Psoas muscle (tissue), 8 donors: ENCODE results near the gene STOM. TPM values are rescaled to one million over a fixed set of nuclear protein-coding genes. Genes with fewer than 3 reads are reported as not detected.
"Not testable (repeated sequence)": the region's sequence is repeated elsewhere in the genome, so short reads cannot be mapped to it uniquely, and the experiment has no call there.

Experiments used
- ATAC-seq, 4 donors: fragments of 200-7000 bp; cut with Tn5 transposase; one replicate each; pipeline ENCODE4 v1.9.1; 2020; ENCODE audit warnings: moderate library complexity in 3 of 4, mild to moderate bottlenecking in 2 of 4
- DNase-seq, 2 donors: peaks; one replicate each; pipeline ENCODE4 v3.0.0-alpha.2; 2020
- H3K27ac ChIP-seq: fragments of 200-600 bp; one replicate; pipeline ENCODE4 v1.8.0; 2022
- H3K27me3 ChIP-seq, 3 donors: fragments of 200-600 bp in 1 of 3; one replicate each; pipeline versions ENCODE4 v1.6.1 to v1.8.0; 2013 to 2022; ENCODE audit warnings: low read length in 2 of 3, mild to moderate bottlenecking in 2 of 3, moderate library complexity in 1 of 3; ENCODE audit not compliant: insufficient read depth in 3 of 3
- H3K36me3 ChIP-seq, 2 donors: fragments of 200-600 bp in 1 of 2; one replicate each; pipeline versions ENCODE4 v1.6.1 to v1.8.0; 2013 to 2022; ENCODE audit warnings: low read depth in 1 of 2, mild to moderate bottlenecking in 1 of 2, moderate library complexity in 1 of 2; ENCODE audit not compliant: insufficient read depth in 1 of 2
- H3K4me1 ChIP-seq: fragments of 200-600 bp; one replicate; pipeline ENCODE4 v1.8.0; 2022
- H3K4me3 ChIP-seq: fragments of 200-600 bp; one replicate; pipeline ENCODE4 v1.8.0; 2022; ENCODE audit warnings: mild to moderate bottlenecking
- H3K9me3 ChIP-seq: fragments of 200-600 bp; one replicate; pipeline ENCODE4 v1.8.0; 2022
- WGBS, 3 donors: extraction: QIAGEN DNeasy Blood & Tissue Kit; methylation state at CpG; one replicate each; pipeline versions ENCODE4 v1.1.6 to v1.1.7; 2013; 5-methylcytosine and 5-hydroxymethylcytosine counted together
- intact Hi-C, 2 donors: fragments of 100-400 bp; cut with DNase I; formaldehyde crosslinking; loops; one replicate each; pipeline versions ENCODE4 v1.11.0 to v1.14.2; 2022
- polyA plus RNA-seq, 3 donors: library from polyadenylated mRNA; stranded (reverse); fragments of 200-250 nt; gene quantifications; one replicate each; pipeline ENCODE4 v1.2.3, GENCODE V29; 2013
- total RNA-seq, 4 donors: library from RNA; stranded (reverse); fragmentation: NEBNext Ultra II Directional in 2 of 4; extraction: Animal tissue kit (Norgen Biotek cat#: 25700) in 2 of 4; gene quantifications; one replicate each; pipeline versions ENCODE4 v1.2.1 to v1.2.4, GENCODE V29; 2021 to 2023
- TF ChIP-seq, protein P1 (sequence below): fragments of 200-600 bp; IDR thresholded peaks from one replicate; pipeline ENCODE4 v1.8.0; 2022; ENCODE audit warnings: antibody characterized with exemption
- donor health status: healthy with polysubstance abuse.
- donor health status: DM: no; HTN: no; CAD: no; lungs with moderate emphysema.
- donor health status: Bipolar disorder and iron deficiency.
- donor health status: healthy.
- donor health status: DM: yes; HTN: yes; CAD: no.
- donor health status: DM: no; HTN: no; CAD: no.
- donor health status: DM: no; HTN: no; CAD: no.
- donor health status: DM: yes; HTN: yes; CAD: no.

The STOM gene
- total and polyA plus RNA-seq, 7 donors = 53.2 to 237 (median 89.6) TPM

DNA sequence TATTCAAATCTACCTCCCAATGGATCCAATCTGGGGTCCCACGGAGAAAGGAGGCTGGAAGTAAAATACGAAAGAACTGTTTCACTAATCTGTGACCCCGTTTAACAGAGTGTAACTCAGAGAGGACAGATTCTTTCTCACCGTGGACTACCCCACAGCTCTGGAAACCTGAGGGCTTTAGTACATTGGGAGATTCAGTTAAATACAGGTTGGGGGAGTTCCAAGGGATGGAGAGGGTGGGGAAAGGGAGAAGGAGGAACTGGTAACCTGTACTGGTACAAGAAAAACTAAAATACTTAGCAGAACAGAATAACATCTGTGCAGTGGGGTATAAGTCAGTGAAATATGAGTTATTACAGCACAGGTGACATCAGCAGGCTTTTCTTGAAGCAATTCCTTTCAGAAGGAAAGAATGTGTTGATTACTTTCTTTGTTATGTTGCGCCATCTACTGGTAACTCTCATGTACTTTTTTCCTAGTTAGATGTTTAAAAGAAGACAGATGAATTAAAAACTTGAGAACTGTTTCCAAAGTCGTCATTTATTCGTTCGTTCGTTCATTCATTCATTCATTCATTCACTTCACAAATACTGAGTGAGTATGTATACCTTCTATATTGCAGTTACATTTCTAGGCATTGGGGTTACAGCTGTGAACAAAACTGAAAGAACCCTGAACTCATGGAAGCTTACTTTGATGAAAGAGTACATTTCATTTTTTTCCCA is 30.0 kb upstream of the STOM start:
- peaks cover 5% of the 10 kb centered on the region for H3K9me3 ChIP-seq
- TF ChIP-seq, protein P1, sequence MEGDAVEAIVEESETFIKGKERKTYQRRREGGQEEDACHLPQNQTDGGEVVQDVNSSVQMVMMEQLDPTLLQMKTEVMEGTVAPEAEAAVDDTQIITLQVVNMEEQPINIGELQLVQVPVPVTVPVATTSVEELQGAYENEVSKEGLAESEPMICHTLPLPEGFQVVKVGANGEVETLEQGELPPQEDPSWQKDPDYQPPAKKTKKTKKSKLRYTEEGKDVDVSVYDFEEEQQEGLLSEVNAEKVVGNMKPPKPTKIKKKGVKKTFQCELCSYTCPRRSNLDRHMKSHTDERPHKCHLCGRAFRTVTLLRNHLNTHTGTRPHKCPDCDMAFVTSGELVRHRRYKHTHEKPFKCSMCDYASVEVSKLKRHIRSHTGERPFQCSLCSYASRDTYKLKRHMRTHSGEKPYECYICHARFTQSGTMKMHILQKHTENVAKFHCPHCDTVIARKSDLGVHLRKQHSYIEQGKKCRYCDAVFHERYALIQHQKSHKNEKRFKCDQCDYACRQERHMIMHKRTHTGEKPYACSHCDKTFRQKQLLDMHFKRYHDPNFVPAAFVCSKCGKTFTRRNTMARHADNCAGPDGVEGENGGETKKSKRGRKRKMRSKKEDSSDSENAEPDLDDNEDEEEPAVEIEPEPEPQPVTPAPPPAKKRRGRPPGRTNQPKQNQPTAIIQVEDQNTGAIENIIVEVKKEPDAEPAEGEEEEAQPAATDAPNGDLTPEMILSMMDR = peak; percentile 73
- 15 to 20% (median 18%) methylated on average over 9 of the region's 9 CpGs for WGBS, 3 donors
- H3K27me3 ChIP-seq = no peaks in the 10 kb centered on the region
- ATAC-seq (peak; percentile 58 to 85 (median 80)), DNase-seq (no peak)
- H3K4me3 ChIP-seq = no peak overlapping the region
- no peaks in the 10 kb centered on the region for H3K36me3 ChIP-seq
- intact Hi-C loops = loop anchor here (1.0 to 2.0 kb wide), 4 partner anchors 79 to 187 kb away; no protein-coding TSS in a partner anchor
- peaks cover 4% of the 10 kb centered on the region for H3K4me1 ChIP-seq
- no peak overlapping the region for H3K27ac ChIP-seq

DNA sequence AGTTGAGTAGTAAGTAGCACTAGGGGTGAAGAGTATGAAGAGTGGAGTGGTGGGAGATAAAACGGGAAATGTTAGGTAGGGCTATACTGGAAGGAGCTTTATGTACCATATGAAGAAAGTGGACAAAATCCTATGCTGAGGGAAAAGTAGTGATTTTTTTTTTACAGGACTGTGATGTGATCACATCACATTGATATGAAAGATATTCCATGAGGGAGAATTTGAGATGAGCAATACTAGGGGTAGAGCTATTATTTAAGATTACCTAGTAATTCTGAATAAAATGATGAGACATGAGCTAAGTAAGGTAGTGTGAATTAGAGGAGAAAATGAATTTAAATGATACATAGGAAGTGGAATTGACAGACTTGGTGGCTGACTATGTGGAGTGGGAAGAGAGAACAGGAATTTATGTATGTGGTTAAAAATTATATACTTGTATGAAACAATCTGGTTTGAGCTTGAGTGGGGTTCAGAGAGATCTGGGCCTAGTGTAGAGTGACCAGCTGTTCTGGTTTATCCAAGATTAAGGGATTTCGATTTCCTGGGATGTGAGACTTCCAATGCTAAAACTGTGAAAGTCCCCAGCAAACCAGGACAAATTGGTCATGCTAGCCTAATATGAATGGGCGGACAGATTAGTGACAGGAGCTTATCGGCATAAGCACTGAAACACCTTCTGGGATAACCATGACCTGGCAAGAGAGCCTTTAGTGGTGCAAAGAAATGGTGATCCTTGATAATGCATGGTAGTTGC is 29.3 kb upstream of the STOM start:
- intact Hi-C loops = loop anchor here in 1 of 2 donors (2.0 kb wide), 2 partner anchors 79 to 185 kb away; no protein-coding TSS in a partner anchor

DNA sequence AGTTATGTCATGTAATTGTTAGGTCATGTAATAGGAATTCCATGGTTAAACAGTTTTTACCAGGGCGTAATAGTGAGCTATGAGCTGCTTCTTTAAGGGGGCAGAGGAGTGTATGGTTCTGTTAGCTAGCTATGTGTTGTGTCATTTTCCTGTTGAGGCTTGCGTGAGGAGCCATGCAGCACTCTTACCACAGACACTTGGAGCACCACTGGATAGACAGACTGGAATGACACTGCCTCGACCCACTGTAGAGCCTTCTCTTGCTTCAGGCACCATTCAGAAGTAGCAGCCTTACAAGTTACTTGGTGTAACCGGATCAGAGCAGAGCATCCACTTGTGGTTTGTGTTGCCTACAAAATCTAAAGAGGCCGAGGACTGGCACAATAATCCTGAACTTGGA is 28.3 kb upstream of the STOM start:
- Histone ChIP-seq H3K9me3 (peaks cover 5% of the 10 kb centered on the region), H3K27me3 (no peaks in the 10 kb centered on the region), H3K27ac (no peak overlapping the region), H3K36me3 (no peaks in the 10 kb centered on the region), H3K4me1 (peaks cover 4% of the 10 kb centered on the region), H3K4me3 (no peak overlapping the region)
- peak in 1 of 4 donors; percentile 40 for ATAC-seq
- WGBS, 3 donors = 89 to 94% (median 89%) methylated on average over 5 of the region's 5 CpGs
- intact Hi-C loops = loop anchor here in 1 of 2 donors (2.0 kb wide), 2 partner anchors 78 to 184 kb away; no protein-coding TSS in a partner anchor
- DNase-seq = no peak
- TF ChIP-seq, protein P1 = no peak

More for the DNA sequence above, 29.3 kb upstream of the STOM start:
- Histone ChIP-seq H3K36me3 (no peaks in the 10 kb centered on the region), H3K4me1 (peaks cover 4% of the 10 kb centered on the region), H3K9me3 (peaks cover 5% of the 10 kb centered on the region), H3K4me3 (no peak overlapping the region), H3K27me3 (no peaks in the 10 kb centered on the region), H3K27ac (no peak overlapping the region)
- WGBS, 3 donors = 66 to 74% (median 68%) methylated on average over 4 of the region's 4 CpGs
- ATAC-seq = no peak
- DNase-seq = no peak
- TF ChIP-seq, protein P1 = no peak

DNA sequence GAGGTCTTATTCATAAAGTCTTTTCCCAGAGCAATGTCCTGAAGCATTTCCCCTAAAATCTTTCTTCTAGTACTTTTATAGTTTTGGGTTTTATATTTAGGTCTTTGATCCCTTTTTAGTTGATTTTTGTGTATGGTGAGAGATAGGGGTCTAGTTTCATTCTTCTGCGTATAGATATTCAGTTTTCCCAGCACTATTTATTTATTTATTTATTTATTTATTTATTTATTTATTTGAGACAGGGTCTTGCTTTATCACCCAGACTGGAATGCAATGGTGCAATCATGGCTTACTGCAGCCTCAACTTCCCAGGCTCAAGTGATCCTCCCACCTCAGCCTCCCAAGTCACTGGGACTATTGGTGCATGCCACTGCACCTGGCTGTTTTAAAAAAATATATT is 27.2 kb upstream of the STOM start:
- ATAC-seq, H3K36me3 ChIP-seq, H3K9me3 ChIP-seq, DNase-seq, H3K4me1 ChIP-seq, H3K27ac ChIP-seq, H3K27me3 ChIP-seq, intact Hi-C loops, H3K4me3 ChIP-seq: not testable (repeated sequence)
- 99 to 100% (median 100%) methylated on average over 1 of the region's 1 CpG for WGBS, 3 donors

DNA sequence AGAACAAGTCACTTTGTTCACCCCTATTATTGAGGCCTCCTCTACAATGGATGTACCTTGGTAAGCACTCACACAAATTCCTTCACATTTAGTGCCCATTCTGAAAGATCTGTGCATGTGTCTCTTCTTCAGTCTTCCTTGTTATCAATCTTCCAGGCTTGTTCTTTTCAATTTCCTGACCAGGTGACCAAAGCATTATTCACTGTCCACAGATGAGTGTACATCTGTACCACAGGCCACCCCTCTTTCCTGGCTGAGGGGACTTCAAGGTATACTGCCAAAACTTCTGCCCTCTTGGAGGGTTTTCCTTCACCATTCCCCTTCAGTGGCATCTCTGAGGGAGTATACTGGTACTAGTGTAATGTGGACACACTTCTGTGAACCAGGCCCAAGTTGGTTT is 25.5 kb upstream of the STOM start:
- Histone ChIP-seq H3K27me3 (no peaks in the 10 kb centered on the region), H3K27ac (no peak overlapping the region), H3K36me3 (no peaks in the 10 kb centered on the region), H3K4me3 (no peak overlapping the region), H3K4me1 (peaks cover 4% of the 10 kb centered on the region), H3K9me3 (peaks cover 5% of the 10 kb centered on the region)
- ATAC-seq (no peak), DNase-seq (no peak)
- intact Hi-C loops = no loop called here
- TF ChIP-seq, protein P1 = no peak
